T-helper 1 cell (primary cell): ENCODE measurements around the gene C17orf75.

Experiments used
- DNase-seq, 5 donors: peaks; one replicate each; pipeline ENCODE4 v3.0.0-alpha.2; 2012 to 2020

Gene C17orf75

GRCh38 chr17:32303781-32304288 is 38.1 kb downstream of the C17orf75 start:
- DNase-seq = no peak

DNA sequence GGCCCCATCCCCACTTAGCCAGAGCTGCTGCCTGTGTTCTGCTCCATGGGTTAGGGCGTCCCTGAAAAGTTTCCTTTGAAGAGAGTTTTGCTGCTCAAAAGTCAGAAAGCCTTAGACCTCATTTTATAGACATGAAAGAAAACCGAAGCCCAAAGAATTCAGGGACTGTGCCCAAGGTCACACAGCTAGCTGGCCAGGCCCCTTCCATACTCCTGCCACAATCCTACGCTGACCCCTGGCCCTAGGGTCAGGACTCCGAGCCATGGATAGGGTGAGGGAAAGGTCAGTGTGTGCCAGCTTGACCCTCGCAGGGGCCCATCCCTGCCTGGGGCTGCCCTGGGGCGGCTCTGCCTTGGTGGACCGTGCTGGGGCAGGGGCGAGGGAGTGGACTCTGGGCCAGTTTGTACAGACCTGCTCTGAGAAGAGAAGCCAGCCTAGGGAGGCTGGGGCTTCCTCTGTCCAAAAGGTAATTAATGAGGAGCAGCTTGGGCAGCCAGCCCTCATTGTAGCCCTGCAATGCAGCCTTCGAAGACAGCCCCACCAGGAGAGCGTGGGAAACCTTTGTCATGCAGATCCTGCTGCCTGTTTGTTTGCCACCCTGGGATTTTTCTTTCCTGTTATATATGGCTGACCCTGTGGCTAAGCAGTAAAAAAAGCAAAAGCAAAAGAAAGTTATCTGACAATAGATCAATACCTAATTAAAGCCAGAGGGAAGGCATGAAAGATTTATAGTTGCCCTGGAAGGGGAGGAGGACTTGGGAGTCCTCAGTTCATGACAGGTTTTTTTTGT is 38.9 kb downstream of the C17orf75 start:
- DNase-seq = no peak

DNA sequence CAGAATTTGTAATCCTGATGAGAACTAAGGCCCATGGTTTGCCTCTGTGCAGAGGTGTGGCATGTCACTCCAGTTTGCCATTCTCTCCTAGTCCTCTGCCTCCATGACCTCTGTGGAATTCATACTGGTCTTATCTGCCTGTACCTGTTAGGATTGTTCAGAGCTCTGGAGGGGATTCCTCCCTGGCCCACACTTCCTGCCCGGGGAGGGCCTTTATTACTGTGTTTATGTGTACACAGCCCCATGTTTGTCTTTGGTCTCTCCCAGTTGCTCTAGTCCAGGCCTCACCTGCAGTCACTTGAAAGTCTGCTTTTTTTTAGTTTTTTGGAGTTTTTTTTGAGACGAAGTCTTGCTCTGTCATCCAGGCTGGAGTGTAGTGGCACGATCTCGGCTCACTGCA is 39.9 kb downstream of the C17orf75 start:
- DNase-seq = no peak

- no peak for DNase-seq
These were observed 42.3 kb downstream of the C17orf75 start for GRCh38 chr17:32299580-32300164.

- no peak for DNase-seq
These were observed 43.0 kb downstream of the C17orf75 start for GRCh38 chr17:32298721-32299579.

DNA sequence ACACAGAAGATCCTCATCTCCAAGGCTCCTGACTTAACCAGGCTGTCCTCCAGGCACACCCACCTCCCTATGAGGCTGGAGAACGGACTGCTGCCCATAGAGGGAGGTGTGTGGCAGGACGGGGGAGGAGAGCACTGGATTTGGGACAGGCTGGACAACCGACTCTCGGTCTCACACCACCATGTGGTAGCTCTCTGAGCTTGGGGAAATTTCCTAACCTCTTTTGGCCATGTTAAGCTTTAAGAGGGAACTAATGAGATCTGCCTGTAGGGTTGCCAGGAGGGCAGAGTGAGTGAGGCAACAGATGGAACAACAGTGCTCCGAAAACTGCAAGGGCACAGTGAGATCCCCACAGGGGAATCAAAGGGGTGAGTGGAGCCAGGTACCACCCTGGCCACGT is 43.7 kb downstream of the C17orf75 start:
- DNase-seq = no peak

DNA sequence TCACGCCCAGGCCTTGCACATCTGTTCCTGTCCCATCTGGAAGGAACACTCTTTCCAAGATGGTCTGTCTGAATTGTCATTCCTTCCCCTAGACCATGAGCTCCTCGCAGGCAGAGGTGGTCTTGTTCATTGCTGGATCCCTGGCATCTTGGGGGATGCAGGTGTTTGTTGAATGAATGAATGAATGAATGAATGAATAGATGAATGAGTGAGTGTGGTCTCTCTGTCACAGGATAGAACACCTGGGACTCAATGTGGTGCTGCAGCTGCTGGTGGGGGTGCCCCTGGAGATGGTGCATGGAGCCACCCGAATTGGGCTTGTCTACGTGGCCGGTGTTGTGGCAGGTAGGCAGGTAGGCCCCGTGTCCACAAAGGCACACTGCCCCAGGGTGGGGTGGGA is 44.1 kb downstream of the C17orf75 start:
- DNase-seq = no peak

DNA sequence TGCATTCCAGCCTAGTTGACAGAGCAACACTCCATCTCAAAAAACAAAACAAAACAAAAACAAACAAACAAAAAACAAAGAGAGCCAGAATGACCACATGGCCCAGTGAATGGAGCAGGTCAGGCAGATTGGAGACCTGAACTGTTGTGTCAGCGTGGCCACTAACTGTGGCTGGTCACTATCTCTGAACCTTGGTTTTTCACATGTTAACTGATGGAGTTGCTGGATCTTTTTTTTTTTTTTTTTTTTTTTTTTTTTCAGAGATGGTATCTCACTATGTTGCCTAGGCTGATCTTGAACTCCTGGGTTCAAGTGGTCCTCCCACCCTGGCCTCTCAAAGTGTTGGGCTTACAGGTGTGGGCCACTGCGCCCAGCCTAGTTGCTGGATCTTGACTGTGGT is 44.5 kb downstream of the C17orf75 start:
- no peak for DNase-seq

DNA sequence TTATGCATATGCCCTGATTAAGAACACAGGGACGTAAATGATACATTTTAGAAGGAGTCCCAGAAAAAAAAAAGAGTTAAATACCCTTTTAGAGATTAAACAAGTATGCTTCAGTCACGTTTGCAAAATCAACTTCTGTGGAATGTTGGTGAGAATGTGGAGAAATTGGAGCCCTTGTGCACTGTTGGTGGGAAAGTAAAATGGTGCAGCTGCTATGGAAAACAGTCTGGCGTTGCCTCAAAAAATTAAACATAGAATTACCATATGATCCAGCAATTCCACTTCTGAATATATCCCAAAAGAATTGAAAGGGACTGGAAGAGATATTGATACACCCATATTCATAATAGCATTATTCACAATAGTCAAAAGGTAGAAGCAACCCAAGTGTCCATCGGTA is 49.9 kb downstream of the C17orf75 start:
- no peak for DNase-seq

DNA sequence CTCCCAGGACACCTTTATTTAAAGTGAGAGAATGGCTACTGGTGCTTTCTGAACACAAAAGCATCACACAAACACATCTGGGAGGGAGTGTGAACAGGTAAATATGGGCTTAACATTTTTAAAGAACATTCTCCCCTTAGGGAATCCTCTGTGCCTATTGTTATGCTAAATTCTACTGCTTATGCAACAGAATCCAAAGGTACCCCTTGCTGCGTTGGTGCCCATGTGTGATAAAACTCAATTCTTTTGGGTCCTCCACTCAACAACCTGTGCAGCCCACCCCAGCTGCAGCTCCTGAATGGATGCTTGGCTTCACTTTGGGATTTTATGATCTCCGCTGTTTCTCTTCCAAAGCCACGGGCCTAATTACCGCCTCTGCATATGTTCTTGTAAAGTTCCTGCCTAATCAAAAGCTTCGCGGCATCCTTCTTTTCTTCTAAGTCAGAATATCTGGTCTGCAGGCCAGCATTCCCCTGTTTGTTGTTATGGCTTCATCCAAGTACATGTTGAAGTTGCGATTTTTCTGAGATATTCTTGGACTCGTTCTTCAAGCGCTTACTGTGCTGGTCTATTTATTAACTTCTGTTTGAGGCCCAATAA is 52.4 kb downstream of the C17orf75 start:
- no peak for DNase-seq

GRCh38 chr17:32288615-32289014 is 53.4 kb downstream of the C17orf75 start:
- DNase-seq = no peak

- DNase-seq = no peak
These were observed 54.0 kb downstream of the C17orf75 start for GRCh38 chr17:32287804-32288511.

- no peak for DNase-seq
These were observed 55.5 kb downstream of the C17orf75 start for GRCh38 chr17:32286518-32286900.

DNA sequence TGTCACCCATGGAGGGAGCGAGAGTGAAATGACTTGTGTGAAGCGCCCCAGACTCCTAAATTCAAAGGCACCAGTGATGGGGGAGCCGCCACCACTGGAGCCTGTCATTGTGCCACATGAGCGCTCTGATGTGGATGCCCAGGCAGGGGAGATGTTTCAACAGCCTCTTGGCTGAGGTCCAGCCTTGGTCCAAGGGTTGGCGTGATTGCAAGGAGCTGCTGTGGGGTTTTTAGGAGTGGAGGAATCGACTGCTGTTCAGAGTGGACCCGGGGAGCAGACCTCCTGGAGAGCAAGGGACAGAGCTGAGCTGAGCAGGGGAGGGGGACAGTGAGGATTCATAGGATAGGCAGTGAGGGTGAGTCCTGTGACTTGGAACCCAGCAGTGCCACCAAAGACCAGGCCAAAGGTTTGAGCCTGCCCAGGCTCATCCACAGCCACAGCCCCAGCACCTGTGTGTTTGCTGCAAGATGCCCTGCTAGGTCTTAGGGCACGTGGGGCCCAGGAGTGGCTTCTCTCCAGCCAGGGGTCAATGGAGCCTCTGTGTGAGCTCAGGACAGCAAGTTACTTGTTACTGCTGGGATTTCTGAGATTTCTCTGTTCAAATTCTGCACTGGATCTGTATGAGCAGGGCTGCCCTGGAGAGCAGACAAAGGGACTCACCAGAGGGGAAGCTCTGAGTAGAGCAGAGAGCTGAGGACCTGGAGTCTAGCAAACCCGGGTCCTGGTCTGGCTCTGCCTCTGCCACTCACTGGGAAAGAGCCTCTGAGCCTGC is 56.0 kb downstream of the C17orf75 start:
- no peak for DNase-seq

- no peak for DNase-seq
These were observed 56.7 kb downstream of the C17orf75 start for GRCh38 chr17:32285306-32285705.

DNA sequence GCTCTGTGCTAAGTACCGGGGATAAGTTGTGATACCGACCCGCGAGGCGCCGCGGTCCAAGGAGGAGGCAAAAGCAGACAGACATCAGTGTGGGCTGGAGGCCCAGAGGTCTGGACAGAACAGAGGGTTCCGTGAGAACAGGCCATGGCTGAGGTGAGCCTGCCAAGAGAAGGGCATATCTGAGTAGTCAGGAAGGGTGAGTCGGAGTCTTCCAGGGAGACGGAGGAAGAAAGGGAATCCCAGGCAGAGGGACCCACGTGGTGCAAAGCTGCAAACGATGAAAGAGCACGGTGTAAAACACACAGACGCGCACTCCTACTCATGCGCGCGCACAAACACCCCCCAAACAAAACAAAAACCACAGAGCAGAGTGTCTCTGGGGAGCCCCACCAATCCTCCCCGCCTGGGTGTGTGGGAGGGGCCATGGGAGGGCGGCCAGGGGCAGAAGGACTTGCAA is 58.2 kb downstream of the C17orf75 start:
- DNase-seq = no peak

GRCh38 chr17:32281011-32281451 is 60.9 kb downstream of the C17orf75 start:
- no peak for DNase-seq

DNA sequence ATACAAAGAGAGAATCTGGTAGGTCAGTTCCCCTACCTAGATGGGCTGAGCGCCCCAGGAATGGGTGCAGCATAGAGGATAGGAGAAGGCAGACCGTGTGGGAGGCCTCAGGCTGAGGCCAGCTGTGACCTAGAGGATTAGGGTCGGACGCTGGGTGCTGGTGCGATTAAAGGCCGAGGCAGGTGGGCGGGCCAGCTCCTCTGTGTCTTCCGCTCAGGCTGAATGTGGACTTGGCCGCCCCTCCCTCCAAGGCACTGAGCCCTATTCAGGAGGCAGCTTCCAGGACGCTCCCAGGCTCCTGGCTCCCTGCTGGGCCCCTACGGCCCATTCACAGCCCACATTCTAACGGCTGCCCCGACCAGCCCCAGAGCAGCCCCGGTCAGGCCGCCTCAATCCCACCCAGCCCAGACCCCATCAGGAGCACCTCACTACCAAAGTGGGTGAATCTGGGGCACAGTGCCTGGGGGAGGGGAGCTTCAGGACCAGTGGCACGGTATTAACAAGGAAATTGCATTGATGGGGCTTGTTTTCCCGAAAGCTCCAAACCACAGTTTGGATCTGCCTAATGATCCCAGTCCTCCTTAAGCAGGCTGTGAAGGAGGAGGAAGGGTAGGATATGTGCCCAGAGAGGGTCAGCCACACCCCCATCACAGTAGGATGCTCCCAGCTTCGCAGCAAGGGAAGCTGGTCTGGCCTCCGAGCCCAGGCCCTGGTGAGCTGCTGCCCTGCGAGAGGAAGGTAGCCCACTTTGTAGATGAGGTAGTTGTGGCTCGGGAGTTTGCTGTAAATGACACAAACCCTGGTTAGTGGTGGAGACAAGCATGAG is 61.9 kb downstream of the C17orf75 start:
- no peak for DNase-seq

DNA sequence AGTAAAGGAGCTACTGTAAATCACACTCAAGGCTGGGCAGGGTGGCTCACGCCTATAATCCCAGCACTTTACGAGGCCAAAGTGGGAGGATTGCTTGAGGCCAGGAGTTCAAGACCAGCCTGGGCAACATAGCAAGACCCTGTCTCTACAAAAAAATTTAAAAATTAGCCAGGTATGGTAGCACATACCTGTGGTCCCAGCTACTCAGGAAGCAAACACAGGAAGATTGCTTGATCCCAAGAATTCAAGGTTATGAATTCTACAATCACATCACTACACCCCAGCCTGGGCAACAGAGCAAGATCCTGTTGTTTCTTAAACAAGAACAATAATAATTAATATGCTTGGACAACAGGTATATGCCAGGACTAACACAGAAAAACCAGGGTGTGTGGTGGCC is 63.2 kb downstream of the C17orf75 start:
- no peak for DNase-seq
